HepG2 (cell line): ENCODE results near the gene IRF1. TPM values are rescaled to one million over a fixed set of nuclear protein-coding genes. Genes with fewer than 3 reads are reported as not detected.

ENCODE experiments used
- BCLAF1 ChIP-seq: fragments of 450-650 bp; IDR thresholded peaks from 2 replicates; pipeline ENCODE4 v1.6.1; 2017; ENCODE audit warnings: mild to moderate bottlenecking
- MEIS2 ChIP-seq: sonication (generic); formaldehyde crosslinking; IDR thresholded peaks from 2 replicates; pipeline ENCODE4 v1.9.0; 2021; ENCODE audit warnings: mild to moderate bottlenecking, missing genetic modification reagents
- RBAK ChIP-seq: sonication (generic); formaldehyde crosslinking; IDR thresholded peaks from 2 replicates; pipeline ENCODE4 v1.5.1; 2020; ENCODE audit warnings: mild to moderate bottlenecking, missing genetic modification reagents
- TFAP4 ChIP-seq: sonication (generic); IDR thresholded peaks from 2 replicates; pipeline ENCODE4 v1.6.1; 2016; ENCODE audit warnings: low read depth, borderline replicate concordance
- ZBTB8A ChIP-seq: sonication (generic); formaldehyde crosslinking; IDR thresholded peaks from 2 replicates; pipeline ENCODE4 v1.4.0; 2020; ENCODE audit warnings: mild to moderate bottlenecking, low read depth, missing genetic modification reagents, borderline replicate concordance
- ZMYM4 ChIP-seq: sonication (generic); formaldehyde crosslinking; IDR thresholded peaks from 2 replicates; pipeline ENCODE4 v1.8.1; 2023; ENCODE audit warnings: mild to moderate bottlenecking, missing genetic modification reagents
- ZNF138 ChIP-seq: sonication (generic); formaldehyde crosslinking; IDR thresholded peaks from 2 replicates; pipeline ENCODE4 v1.5.0; 2020; ENCODE audit warnings: mild to moderate bottlenecking, low read depth, missing genetic modification reagents
- ZNF205 ChIP-seq: IDR thresholded peaks from 2 replicates; pipeline ENCODE4 v1.6.1; 2018; ENCODE audit warnings: missing biosample characterization, missing genetic modification reagents
- ZXDC ChIP-seq: sonication (generic); formaldehyde crosslinking; IDR thresholded peaks from 2 replicates; pipeline ENCODE4 v1.5.0; 2020; ENCODE audit warnings: mild to moderate bottlenecking, missing genetic modification reagents
- polyA plus RNA-seq, 8 experiments: library from polyadenylated mRNA; depleted of rRNA in 3 of 8; stranded (reverse) in 7 of 8; unstranded in 1 of 8; fragments of >200 nt; fragmentation: Illumina TruSeq in 4 of 8; extraction: Trizol in 4 of 8; gene quantifications; 2 replicates each; pipeline versions ENCODE4 v1.2.1 to v1.2.3, GENCODE V29; 2011 to 2016; ENCODE audit warnings: low read depth in 4 of 8, missing spikeins in 1 of 8, mixed read lengths in 1 of 8; ENCODE audit not compliant: insufficient read depth in 1 of 8
- total RNA-seq, 5 experiments: library from RNA; depleted of rRNA; stranded (reverse); fragments of >200 nt; fragmentation: Illumina TruSeq; extraction: Trizol; gene quantifications; 2 replicates each; pipeline ENCODE4 v1.2.3, GENCODE V29; 2016; ENCODE audit warnings: low read depth in 1 of 5
- TF ChIP-seq, protein P1 (sequence below): IDR thresholded peaks from 2 replicates; pipeline ENCODE4 v1.6.1; 2016; ENCODE audit warnings: low read depth, control low read depth
- TF ChIP-seq, protein P2 (sequence below): sonication (generic); formaldehyde crosslinking; IDR thresholded peaks from 2 replicates; pipeline ENCODE4 v1.5.1; 2020; ENCODE audit warnings: missing genetic modification reagents, mild to moderate bottlenecking, borderline replicate concordance
- TF ChIP-seq, protein P3 (sequence below): sonication (generic); formaldehyde crosslinking; IDR thresholded peaks from 2 replicates; pipeline ENCODE4 v1.8.0; 2023; ENCODE audit warnings: mild to moderate bottlenecking, missing genetic modification reagents
- TF ChIP-seq, protein P4 (sequence below): sonication (generic); formaldehyde crosslinking; IDR thresholded peaks from 2 replicates; pipeline ENCODE4 v1.4.0; 2020; ENCODE audit warnings: missing genetic modification reagents

Gene IRF1
- total and polyA plus RNA-seq, 2 of the 13 experiments (the other 11 are each of a cell fraction or from before 2014, with no cell fraction given) = 4.1 to 8.8 TPM

DNA sequence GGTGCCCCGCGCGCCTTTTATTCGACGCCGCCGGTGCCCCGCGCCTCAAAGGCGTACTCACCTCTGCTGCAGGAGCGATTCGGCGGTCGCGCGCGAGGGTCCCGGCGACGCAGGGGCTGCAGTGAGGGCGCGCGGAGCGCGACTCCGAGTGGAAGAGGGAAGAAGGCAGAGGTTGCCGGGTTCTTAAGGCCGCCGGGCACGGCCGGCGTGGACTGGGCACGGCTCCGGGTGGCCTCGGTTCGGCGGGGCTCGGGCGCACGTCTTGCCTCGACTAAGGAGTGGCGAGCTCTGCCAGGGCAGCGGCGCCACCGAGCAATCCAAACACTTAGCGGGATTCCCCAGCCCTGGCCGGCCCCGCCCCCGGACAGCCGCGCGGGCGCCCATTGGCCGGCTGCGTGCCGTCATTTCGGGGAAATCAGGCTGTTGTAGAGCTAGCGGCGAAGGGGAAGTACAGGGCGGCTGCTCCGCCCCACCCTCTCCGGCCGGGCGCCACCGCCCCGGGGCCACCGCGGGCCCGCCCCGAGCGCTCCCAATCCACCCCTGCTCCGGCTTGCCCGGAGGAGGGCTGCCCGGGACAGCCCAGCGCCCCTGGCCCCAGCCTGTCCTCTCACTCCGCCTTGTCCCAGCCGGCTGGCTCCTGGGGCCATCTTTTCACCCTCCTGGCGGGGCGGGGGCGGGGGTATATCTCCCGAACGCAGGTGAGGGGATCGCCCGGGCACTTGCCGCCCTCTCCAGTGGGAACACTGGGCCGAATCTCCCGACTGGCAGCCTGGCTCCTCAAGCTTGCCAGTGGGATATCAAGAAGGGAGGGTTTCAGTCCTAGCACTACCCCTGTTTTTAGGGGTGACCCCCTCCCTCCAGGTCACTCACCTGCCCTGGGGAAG is at the start of gene IRF1 (continued):
- TF ChIP-seq, protein P1, sequence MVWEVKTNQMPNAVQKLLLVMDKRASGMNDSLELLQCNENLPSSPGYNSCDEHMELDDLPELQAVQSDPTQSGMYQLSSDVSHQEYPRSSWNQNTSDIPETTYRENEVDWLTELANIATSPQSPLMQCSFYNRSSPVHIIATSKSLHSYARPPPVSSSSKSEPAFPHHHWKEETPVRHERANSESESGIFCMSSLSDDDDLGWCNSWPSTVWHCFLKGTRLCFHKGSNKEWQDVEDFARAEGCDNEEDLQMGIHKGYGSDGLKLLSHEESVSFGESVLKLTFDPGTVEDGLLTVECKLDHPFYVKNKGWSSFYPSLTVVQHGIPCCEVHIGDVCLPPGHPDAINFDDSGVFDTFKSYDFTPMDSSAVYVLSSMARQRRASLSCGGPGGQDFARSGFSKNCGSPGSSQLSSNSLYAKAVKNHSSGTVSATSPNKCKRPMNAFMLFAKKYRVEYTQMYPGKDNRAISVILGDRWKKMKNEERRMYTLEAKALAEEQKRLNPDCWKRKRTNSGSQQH (CRISPR knock-in tag) = peak; percentile 46; the same call in 1 of the 2 replicates
- TF ChIP-seq ZMYM4 (CRISPR knock-in tag) (peak; percentile 72), BCLAF1 (no peak), ZBTB8A (CRISPR knock-in tag) (no peak), RBAK (CRISPR knock-in tag) (no peak), ZNF138 (CRISPR knock-in tag) (no peak), MEIS2 (no peak; the same call in 1 of the 2 replicates), ZXDC (CRISPR knock-in tag) (peak; percentile 88; the same call in 1 of the 2 replicates), TFAP4 (peak; percentile 13; the same call in 1 of the 2 replicates), ZNF205 (CRISPR knock-in tag) (peak; percentile 34; the same call in 1 of the 2 replicates)
- TF ChIP-seq, protein P2, sequence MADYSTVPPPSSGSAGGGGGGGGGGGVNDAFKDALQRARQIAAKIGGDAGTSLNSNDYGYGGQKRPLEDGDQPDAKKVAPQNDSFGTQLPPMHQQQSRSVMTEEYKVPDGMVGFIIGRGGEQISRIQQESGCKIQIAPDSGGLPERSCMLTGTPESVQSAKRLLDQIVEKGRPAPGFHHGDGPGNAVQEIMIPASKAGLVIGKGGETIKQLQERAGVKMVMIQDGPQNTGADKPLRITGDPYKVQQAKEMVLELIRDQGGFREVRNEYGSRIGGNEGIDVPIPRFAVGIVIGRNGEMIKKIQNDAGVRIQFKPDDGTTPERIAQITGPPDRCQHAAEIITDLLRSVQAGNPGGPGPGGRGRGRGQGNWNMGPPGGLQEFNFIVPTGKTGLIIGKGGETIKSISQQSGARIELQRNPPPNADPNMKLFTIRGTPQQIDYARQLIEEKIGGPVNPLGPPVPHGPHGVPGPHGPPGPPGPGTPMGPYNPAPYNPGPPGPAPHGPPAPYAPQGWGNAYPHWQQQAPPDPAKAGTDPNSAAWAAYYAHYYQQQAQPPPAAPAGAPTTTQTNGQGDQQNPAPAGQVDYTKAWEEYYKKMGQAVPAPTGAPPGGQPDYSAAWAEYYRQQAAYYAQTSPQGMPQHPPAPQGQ = no peak
- TF ChIP-seq, protein P3, sequence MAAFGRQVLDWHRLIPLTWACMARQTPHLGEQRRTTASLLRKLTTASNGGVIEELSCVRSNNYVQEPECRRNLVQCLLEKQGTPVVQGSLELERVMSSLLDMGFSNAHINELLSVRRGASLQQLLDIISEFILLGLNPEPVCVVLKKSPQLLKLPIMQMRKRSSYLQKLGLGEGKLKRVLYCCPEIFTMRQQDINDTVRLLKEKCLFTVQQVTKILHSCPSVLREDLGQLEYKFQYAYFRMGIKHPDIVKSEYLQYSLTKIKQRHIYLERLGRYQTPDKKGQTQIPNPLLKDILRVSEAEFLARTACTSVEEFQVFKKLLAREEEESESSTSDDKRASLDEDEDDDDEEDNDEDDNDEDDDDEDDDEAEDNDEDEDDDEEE (CRISPR knock-in tag) = 0 out of 2 replicates have a peak, but pooled peaks have one; percentile 71
- TF ChIP-seq, protein P4, sequence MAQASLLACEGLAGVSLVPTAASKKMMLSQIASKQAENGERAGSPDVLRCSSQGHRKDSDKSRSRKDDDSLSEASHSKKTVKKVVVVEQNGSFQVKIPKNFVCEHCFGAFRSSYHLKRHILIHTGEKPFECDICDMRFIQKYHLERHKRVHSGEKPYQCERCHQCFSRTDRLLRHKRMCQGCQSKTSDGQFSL (CRISPR knock-in tag) = no peak
